Chondrocyte (in vitro differentiated cells): ENCODE results near the gene FAXDC2. TPM values are rescaled to one million over a fixed set of nuclear protein-coding genes. Genes with fewer than 3 reads are reported as not detected.

Experiments
- DNase-seq: peaks from one replicate; pipeline ENCODE4 v3.0.0; 2021; ENCODE audit warnings: mixed read lengths, low spot score
- H3K27ac Mint-ChIP-seq: one replicate; pipeline ENCODE4 v1.8.0; 2021; ENCODE audit warnings: mild to moderate bottlenecking, moderate library complexity, mixed read lengths; ENCODE audit not compliant: unreplicated experiment
- H3K27me3 Mint-ChIP-seq: 2 replicates; pipeline ENCODE4 v1.8.0; 2021; ENCODE audit warnings: low read depth, mixed read lengths
- H3K36me3 Mint-ChIP-seq: 2 replicates; pipeline ENCODE4 v1.8.0; 2021; ENCODE audit warnings: low read depth, mixed read lengths
- H3K4me1 Mint-ChIP-seq: 2 replicates; pipeline ENCODE4 v1.8.0; 2021; ENCODE audit warnings: low read depth, mild to moderate bottlenecking, mixed read lengths
- H3K4me3 Mint-ChIP-seq: one replicate; pipeline ENCODE4 v1.8.0; 2021; ENCODE audit warnings: mild to moderate bottlenecking, moderate library complexity, mixed read lengths; ENCODE audit not compliant: unreplicated experiment
- H3K9me3 Mint-ChIP-seq: 2 replicates; pipeline ENCODE4 v1.8.0; 2021; ENCODE audit warnings: low read depth, mixed read lengths
- CTCF ChIP-seq: fragments of 200-600 bp; sonication (generic); IDR thresholded peaks from 2 replicates; pipeline ENCODE4 v1.5.0; 2021; ENCODE audit warnings: antibody characterized with exemption, mild to moderate bottlenecking, moderate library complexity
- microRNA-seq: library from miRNA; unstranded; fragments of <30 nt; microRNA quantifications from one replicate; pipeline ENCODE4 v1.2.0, GENCODE V29; 2020; ENCODE audit warnings: borderline number of aligned reads
- total RNA-seq: library from RNA; stranded (reverse); gene quantifications from 3 replicates; pipeline ENCODE4 v1.2.1, GENCODE V29; 2021

FAXDC2 gene
- total RNA-seq, 1 donor from 2014 or later, result 2.3 TPM

- no peak for TF ChIP-seq CTCF
- peaks cover 81% of the 10 kb centered on the region for H3K4me1 Mint-ChIP-seq
- H3K27me3 Mint-ChIP-seq, result no peaks in the 10 kb centered on the region
- H3K27ac Mint-ChIP-seq, result peak overlapping the region; percentile 88
- no peaks in the 10 kb centered on the region for H3K9me3 Mint-ChIP-seq
- H3K4me3 Mint-ChIP-seq, result no peak overlapping the region
- DNase-seq, result no peak
- no peaks in the 10 kb centered on the region for H3K36me3 Mint-ChIP-seq
Measured at GRCh38 chr5:154770111-154770510, 80.3 kb downstream of the FAXDC2 start.

Small RNA genes within 50 kb of the gene (microRNA-seq; reads per million reads assigned to microRNA genes)
- not detected for gene MIR378H

Other genes starting within 250 kb of the FAXDC2 start
- gene LARP1, start 95.2 kb downstream of the FAXDC2 start, total RNA-seq, result 225 to 272 TPM (median 258 TPM) in 3 replicates
- gene CNOT8, start 8.0 kb upstream of the FAXDC2 start, total RNA-seq, result 35.3 to 37.0 TPM (median 36.3 TPM) in 3 replicates
- gene GEMIN5, start 87.6 kb upstream of the FAXDC2 start, total RNA-seq, result 12.2 to 19.2 TPM (median 12.5 TPM) in 3 replicates
- gene MRPL22, start 90.5 kb upstream of the FAXDC2 start, total RNA-seq, result 34.6 to 41.5 TPM (median 38.2 TPM) in 3 replicates
- 0.07 TPM in 1 of 3 replicates, not detected in the others for gene KIF4B, start 163.2 kb upstream of the FAXDC2 start, total RNA-seq